Islet precursor cell (in vitro differentiated cells): ENCODE data around the gene TMEFF2.

Source experiments
- DNase-seq: peaks from one replicate; pipeline ENCODE4 v3.0.0-alpha.2; 2018

The TMEFF2 gene

DNA sequence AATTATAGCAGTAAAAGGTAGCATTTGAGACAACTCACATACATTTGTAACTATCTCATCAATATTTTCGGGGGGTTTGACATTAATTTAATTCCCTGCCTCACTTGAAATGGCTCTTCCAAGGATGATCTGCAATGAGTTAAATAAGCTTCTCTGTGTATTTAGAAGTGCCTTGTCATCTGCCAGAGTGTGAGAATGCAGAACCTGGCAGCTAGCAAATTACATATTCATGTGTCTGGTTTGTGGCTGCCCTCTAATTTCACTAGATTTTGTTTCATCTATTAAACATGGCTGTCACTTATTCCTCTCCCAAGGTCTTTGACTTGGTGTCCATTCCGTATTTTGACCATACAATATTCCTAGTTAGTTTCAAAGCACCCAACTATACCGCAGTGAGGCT lies 189.5 kb downstream of the TMEFF2 start:
- DNase-seq: no peak

DNA sequence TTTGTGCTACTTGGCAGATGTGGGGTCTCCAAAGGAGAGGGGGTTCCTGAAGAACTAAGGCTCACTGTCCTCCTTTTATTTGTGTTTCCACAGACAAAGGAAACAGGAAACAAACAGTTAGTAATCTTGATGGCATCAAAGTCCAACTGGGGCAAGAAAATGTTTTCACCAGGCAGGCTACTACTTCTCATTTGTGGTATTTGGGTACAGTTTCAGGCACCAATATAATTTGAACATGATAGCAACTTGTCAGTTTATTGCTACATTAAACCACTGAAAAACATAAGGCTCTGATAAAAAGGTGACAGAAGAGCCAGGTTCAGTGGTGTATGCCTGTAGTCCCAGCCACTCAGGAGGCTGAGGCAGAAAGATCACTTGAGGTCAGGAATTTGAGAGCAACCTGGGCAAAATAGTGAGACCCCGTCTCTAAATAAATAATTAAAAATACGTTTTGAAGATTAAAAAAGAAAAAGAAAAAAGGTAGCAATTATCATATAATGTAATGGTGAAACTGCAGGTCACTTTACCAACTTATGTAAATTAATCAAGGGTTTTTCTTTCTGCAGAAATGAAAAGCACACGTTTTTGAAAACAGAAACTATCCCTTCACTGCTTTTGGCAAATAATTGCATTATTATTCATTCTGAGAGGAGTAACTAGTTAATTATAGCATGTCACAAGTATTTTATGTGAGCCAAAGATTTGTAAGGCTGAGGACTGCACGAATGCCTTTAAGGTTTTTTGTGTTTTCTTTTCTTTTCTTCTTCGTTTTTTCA lies 190.4 kb downstream of the TMEFF2 start:
- DNase-seq: no peak

DNA sequence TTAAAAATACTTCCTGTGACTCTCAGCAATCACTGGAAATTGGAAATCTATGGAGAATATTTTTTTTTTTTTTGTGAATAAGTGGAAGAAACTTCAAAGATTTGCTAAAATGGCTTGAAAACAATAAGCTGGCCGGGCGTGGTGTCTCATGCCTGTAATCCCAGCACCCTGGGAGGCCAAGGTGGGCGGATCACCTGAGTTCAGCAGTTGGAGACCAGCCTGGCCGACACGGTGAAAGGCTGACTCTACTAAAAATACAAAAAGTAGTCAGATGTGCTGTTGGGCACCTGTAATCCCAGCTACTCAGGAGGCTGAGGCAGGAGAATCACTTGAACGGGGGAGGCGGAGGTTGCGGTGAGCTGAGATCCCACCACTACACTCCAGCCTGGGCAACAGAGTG lies 192.3 kb downstream of the TMEFF2 start:
- DNase-seq: no peak

DNA sequence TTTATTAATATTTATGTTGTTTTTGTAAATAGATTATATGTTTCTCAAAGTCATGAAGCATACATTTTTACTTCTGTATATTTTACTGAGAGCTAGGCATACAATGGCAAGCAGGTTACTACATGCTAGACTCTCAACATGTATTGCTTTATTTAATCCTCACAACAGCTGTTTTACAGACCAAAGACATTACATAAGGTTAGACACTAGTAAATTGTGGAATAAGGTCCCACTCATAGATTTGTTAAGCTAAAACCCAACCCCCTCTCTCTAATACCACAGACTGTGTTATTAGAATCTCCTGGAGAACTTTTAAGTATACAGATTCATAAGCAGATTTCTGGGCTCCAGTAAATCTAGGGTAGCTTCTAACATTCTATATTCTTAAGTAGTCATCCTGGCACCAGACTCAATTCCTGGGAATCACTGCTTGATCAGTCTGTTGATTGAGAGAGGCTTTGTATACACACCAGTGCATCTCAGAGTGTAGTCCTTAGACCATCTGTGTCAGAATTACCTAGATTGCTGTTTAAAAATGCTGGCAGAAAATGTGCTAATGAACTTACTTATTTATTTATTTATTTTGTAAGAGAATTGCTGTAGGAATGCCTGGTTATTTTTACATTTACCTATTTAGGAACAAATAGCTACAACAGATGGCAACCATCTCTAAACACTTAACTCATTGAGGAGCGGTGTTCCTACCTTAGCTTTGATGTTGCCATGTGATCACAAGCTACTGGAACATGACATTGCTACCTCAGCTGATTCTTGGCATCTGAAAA lies 194.3 kb downstream of the TMEFF2 start:
- DNase-seq: no peak

DNA sequence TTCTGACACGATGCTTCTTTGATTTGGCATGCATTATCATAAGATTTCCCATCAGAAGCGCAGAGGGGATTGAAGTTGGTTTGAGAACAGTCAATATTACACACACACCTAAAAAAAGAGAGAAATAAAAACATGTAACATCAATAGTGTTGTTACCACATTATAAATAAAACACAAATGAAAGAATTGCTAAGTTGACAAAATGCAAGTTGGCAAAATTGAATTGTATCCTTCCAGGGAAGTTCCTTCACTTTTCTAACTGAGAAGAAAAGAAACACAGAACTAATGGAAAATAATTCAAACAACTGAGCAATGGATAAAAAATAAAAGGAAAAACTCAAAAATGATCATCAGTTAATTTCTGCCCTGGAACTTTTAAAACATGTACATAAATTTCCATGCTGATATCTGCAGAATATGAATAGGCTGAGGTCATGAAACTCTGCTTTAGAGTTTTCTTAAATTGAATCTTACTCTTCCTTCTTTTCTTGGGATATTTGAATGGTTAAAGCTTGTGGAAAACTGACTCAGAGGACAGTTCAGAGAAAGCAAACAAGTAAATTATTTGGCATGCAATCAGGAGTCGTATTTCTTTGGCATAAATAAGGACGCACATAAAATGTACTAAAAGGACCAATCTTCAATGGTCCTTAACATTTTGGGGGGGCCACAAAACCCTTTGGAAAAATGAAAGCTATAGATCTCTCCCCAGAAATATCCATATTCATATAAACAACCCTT lies 195.5 kb downstream of the TMEFF2 start:
- DNase-seq: no peak

DNA sequence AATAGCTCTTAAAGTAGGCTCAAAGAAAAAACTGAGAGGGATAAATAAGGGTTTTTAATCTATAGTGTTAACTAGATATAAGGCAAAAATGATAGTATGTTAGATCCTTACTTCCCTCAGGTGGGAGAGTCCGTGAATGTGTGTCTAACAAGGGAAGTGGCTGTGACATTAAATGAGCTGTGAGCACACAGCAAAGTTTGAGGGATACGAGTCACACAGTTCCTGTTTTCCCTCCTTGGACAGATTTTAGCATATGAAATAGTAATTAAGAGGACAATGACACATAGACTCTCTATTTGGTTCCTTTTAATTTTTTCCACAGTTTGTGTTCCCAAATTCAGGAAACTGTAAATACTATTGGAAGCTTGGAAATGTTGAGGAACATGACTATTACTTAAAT lies 199.4 kb downstream of the TMEFF2 start:
- no peak for DNase-seq

DNA sequence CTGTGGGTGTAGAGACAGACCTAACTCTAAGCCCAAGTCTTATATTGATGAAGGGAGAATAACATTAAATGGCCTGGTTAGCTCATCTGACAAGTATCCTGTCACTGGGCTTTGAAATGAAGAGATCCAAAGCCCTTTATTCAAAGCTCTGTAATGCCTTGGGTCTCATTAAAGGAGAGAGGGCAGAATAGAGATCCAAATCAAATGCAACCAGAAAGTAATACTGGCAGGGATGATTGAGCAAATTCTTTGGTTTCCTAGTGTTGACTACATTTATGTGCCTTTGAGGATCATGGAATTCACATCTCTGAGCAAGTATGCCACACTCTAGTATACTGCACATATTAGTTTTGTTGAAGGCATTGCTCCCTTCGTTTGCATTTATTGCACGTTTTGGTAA lies 200.0 kb downstream of the TMEFF2 start:
- DNase-seq: no peak

DNA sequence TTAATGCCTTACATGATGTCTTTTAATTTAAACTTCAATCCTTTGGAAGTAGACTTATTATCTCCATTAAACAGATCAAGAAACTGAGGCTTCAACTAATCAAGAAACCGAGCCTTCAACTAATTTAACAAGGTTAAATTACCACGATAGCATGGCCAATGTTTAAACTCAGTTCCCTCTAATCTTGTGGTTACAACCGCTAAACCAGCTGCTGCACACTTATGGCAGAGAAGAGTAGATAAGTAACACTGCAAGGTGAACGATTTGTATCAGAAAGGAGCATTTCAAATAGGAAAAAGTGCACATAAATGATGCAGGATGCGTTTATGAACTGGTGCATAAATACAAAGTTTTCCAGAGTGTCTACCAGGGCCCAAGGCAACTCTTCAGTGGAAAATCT lies 203.3 kb downstream of the TMEFF2 start:
- no peak for DNase-seq

DNA sequence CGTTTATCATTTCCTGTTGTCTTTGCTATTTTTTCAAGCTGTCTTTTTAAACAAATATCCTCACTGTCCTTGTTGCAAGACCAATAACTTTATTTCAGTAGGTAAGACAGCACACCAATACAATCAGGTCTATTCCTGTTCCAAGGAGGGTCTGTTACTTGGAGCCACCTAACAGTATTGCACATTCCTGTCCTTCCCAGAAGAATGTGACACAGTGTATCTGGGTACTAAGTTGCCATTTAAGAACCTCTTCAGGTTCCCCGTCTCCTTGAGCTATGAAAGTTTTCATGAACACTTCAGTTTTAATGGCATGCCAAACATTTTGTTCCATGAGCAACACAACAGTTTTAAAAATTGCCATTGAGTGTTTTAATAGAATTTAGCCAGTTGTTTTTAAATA lies 209.0 kb downstream of the TMEFF2 start:
- no peak for DNase-seq

DNA sequence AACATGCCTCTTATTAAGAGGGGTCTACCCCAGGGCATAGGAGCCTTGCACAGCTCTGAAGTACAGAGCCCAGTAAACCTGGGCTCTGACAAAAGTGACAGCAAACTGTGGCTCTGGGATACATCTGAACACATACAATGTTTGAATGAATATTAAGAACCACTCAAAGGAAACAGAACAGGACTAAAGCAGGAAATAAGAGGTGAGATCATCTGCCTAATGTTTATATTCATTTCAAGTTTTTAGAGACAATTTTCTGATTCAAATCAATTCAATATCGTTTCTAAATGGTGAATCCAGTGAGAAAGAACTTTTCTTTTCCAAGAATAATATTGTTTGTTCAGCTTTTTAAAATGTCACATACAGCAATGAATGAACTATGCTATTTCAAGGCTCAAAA lies 211.1 kb downstream of the TMEFF2 start:
- DNase-seq: no peak

DNA sequence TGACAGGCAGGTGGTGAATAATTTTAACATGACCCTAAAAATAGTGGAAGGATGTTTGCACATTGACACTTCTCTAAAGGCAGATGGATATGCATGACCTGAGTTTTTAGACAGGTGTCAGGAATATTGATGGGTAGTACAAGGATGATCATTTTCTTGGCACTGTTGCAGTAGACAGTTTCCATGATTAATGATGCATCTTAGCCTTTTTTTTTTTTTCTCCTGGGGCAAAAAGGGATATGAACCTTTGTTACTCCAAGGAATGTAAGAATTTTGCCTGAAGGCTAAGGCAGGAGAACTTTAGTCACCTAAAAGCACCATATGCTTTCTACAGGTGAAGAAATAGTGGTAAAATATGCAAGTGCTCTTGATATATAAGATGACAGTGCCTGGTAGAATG lies 211.5 kb downstream of the TMEFF2 start:
- no peak for DNase-seq

DNA sequence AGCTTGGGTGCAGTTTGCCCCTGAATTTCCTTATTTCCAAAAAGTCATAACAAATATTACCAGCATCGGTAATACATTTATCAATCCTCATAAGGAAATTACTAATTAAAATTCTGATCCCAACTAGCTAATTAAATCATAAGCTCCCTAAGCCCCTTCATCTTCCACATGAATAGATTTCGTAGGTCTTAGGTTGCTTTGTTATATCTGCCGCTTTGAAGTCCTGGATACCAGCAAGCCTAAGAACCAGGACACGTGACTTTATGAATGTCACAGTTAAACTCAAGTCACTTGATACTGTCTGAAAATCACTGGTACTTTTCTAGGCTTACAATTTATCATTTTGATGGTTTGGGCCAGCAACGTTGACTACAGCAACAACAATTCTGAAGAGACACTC lies 213.0 kb downstream of the TMEFF2 start:
- DNase-seq: no peak

DNA sequence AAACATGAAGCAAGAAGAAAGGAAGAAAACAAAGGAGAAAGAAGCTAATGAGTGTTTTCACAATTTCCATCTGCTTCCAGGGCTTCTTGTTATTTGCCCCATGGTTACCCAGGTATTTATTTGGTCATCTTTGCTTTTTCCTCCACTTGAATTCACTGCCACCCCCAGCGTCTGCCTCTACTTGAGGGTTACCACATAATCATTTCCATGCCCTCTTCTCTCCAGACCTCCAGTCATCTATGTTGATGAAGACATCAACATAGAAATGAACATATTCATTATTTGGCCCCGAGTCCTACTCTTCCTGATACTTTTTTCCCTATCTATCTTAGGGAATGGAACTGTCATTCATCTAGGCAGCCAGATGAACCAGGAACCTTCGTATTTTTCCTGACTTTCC lies 214.2 kb downstream of the TMEFF2 start:
- DNase-seq: no peak

DNA sequence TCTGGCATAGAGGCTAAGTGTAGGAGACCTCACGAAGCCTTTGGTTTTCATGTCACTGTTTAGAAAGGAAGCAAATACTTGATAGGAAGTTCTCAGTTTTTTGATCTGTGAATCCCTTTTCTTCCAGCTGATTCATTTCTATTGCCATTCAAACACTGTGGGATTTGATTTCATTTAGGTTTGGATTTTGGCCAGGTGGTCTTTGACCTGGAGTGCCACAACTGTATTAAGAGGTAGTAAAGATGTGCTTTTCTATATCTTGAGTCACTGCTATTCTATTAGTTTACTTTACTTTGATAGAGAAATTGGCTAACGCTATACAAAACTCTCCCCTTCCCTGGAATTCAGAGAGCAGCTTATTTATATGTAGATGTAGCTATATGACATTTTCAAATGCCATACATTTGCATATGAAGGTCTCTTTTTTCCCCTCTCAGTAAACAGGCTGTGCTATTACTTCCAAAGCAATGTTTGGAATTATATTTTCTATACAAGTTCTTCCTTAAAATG lies 215.5 kb downstream of the TMEFF2 start:
- DNase-seq: no peak

DNA sequence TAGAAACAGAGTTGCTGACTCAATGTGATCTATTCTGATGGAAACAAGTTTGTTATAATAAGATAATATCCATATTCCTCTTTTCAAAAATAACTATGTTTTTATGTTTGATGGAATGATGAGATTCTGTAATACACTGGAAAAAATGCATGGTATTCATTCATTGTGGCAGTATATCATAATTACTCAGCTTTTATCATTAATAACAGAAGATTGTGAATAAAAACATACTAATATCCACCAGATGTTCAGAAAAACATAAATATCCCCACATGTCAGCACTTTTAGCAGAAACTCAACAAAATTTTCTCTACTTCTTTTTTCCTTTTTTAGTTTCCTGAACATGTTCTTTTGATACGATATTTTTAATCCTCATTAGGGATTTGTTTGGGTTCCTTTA lies 217.0 kb downstream of the TMEFF2 start:
- DNase-seq: no peak

DNA sequence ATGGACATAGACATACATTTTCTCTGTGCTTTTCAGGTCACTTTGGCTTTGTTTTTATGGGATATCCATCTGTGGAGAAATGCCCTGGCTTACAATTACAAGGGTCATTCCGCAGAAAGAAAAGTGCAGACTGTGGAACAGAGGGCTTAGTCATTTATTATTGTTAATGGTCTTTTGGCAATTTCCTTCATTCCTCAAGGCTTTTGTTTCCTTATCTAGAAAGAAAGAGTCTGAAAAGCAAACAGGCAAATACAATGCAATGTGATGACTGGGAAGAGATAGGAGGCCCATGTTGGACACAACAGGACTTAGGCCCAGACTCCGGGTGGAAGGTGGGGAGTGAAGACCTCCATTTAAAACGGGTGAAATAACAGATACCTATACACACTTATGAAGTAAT lies 218.3 kb downstream of the TMEFF2 start:
- DNase-seq: no peak

DNA sequence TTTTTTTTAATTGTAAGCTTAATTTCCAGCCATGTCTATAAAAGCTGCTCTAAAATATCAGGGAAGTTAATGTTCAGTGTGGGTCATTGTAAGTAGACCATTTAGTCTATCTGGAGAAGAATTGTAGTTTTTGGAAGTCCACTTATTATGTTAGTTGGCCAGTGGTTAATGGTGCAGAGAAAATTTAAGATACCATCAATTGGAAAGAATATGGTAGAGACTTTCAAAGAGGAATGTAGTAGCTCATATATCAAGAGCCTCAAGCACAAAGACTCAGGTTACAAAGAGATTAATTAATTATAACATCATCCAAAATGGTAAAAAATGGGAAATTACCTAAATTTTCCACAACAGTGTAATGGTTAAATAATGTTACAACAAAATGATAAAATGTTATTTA lies 220.1 kb downstream of the TMEFF2 start:
- no peak for DNase-seq

DNA sequence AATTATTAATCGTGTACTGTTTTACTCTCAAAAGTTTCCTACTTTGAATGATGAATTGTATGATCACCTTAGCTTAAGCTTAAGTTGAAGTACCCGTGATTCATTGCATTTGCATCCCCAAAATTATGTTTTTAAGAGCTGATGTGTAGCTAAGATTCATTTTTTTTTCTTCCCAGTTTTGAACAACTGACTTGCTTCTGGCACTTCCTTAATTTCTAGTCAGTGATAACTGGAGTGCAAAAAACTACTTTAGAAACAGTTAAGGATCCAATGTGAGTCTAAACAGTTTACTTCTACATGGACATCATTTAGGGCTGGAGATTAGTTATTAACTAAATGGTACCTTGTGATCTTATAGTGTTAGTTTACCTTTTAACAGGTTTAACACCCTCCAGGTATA lies 223.9 kb downstream of the TMEFF2 start:
- no peak for DNase-seq

DNA sequence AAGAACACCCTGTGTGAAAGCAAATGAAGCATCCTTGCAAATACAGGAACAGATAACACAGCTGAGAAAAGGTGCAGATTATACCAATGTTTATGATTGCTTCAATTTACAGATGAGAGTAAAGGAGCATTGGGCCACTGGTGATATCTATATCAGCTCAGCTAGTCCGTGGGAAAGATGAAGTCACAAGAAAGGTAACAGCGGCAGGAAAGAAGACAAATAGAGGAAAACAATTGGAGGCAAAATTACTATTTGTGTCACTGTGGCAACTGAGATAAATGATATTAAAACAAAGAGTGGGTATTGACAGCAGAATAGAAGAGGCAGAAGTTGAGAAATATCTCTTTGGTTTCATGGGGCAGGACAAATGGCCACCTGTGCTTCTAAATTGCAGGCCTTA lies 226.6 kb downstream of the TMEFF2 start:
- no peak for DNase-seq

DNA sequence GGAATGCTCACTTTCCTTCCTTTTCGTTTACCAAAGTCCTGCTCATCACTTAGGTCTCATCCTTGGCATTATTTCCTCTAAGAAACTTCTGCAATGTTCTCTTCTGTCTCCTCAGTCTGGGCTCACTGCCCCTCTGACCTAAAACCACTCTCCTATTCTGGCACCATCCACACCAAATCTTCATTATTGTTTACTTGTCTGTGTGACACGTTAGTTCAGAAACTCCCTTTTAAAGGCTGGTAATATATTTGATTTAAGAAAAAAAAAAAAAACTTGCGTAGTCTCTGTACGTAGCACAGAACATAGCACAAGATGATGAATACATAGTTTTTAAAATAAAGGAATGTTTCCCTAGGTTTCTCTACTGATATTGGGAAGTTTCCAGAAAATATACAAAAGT lies 229.0 kb downstream of the TMEFF2 start:
- no peak for DNase-seq

DNA sequence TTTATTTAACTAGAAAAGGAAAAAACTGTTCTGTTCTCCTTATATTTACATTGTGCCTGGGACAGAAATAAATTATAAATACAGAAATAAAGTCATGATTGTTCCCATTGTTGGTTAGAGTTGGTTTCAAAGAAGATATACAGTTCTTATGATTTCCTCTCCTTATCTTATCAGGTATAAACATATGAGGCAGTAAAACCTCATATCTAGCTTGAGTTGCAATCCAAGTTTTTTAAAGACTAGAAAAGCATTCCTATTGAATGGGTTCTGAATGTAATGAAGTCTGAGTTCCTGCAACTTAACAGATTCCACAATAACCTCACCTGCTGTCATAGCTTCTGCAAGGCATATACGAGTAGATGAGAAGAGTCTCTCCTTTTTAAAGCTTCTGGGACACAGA lies 233.2 kb downstream of the TMEFF2 start:
- no peak for DNase-seq

DNA sequence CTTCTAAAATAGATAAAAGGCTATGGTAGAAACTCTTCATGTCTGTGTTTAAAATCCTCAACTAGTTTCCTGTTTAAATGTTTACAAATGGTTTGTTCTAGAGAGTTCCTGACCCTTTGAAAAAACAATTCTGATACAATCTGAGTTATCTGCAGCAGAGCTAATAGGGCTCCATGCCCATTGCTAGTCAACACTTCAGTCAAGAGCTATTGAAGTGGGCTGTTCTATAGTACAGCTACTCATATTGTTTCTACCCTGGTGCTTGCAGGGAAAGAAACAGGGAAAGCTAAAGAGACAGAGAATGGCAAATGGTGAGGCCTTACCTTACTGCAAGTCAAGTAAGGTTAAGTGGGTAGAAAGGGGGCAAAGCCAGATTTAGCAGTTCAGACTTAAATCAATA lies 235.5 kb downstream of the TMEFF2 start:
- DNase-seq: no peak

DNA sequence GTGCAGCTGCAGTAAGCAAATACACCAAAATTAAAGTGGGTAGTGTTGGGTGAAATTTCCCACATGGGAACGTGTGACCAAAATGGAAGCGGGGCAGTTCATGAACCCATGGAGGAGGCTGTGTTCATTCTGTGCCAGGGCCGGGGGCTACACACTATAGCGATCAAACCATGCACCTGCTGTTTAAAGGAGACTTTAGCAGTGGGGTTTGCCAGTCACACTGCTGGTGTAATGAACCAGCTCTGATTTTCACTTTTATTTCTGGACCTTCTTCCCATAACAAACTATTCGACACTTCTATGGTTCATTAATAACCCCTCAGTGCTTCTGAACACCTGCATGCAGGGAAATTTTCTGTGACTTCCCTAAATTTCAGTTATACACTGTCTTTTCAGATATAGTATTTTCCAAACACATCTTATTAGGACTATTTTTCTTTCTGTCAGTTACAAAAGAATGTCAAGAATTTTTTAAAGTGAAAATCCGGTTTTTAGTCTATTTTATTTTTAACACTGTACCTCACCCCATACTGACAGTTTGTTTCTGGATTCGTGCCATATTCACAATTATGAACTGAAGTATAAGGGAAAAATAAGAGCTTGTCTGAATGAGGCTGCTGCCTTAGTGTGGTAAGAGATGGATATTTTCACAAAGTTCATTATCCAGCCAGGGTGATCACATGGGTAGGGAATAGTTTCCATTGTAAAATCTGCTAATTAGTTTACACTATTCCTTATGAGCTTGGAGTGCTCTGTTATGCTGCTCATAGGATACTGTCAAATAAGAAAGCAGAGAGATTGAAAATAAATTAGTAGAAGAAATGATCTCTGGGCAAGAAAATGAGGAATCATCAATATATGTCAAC lies 236.5 kb downstream of the TMEFF2 start:
- no peak for DNase-seq
